HG02938 (cell line): ENCODE data around the gene ZSCAN18.

Source experiments
- ATAC-seq: cut with Tn5 transposase; IDR thresholded peaks from one replicate; pipeline ENCODE4 v1.9.1; 2021; ENCODE audit warnings: mild to moderate bottlenecking, moderate library complexity; ENCODE audit not compliant: unreplicated experiment

The ZSCAN18 gene

GRCh38 chr19:58045411-58046050 lies 52.5 kb downstream of the ZSCAN18 start:
- ATAC-seq, result no peak

DNA sequence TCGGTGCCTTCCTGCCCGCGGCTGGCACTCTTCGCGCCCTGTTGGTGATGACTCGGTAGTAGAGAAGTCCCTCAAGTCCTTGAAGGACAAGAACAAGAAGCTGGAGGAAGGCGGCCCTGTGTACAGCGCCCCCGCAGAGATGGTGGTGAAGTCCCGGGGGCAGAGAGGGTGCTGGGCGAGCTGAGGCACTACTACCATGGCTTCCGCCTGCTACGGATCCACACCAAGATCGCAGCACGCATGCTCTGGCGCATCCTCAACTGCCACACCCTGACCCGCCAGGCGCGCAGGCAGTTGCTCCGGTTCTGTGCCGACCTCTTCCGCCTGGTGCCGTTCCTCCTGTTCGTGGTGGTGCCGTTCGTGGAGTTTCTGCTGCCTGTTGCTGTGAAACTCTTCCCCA lies 53.1 kb downstream of the ZSCAN18 start:
- ATAC-seq, result no peak

- ATAC-seq, result no peak
Observed at GRCh38 chr19:58044391-58044790, 53.6 kb downstream of the ZSCAN18 start.

GRCh38 chr19:58042495-58043340 lies 55.3 kb downstream of the ZSCAN18 start:
- no peak for ATAC-seq

DNA sequence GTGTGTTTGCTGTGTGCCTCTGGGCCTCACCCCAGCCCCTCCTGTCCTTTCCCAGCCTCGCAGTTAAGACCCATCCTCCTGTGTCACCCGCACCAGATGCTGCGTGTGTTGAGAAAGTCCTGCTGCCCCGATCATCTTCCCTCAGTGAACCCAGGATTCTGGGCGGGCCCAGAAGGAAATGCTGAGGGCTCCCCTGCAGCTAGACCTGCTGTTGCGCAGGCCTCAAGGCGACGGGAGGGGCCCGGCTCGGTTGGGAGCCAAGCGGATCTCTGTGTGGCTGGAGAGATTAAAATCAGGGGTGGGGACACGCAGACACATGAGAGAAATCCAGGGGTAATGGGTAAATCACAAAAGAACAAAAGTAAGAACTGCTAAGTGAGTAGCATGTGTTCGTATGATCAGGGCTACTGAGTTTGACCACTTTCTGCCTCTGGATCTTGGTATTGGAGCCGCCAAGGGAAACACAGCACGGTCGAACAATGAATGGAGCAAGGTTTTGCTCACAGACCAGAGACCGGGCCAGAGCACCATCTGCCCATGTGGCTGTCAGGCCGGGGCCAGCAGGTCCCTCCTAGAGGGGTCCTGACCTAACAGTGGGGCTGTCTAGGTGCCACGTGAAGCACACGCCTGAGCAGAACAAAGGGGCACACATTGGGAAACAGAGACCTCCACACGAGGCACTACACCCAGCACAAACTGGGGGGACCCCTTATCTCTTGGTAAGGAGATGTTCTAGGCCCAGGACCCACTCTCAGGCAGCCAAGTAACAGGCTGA lies 57.1 kb downstream of the ZSCAN18 start:
- ATAC-seq, result no peak

DNA sequence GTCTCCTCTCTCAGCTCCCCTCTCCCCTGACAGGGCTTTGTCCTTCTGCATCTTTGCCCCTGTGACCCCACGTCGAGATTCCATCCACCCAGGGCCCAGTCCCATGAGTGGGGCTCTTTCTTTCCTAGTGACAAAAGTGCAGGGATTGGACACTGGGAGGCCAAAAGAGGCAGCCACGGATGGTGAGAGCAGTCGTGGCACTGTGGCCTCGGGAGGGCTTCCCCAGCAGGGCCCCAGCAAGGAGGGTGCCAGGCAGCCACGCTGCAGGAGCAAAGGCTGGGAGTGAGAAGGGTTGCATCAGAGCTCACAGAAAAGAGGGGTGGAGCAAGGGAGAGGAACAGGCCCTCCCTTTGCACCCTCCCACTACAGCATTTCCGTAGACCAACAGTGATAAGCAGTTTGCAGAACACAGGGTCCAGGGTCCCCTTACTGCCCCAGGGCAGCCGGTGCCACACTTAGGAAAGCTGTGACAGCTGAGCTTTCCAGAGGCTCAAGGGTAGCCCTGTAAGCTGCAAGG lies 59.3 kb downstream of the ZSCAN18 start:
- ATAC-seq, result no peak

DNA sequence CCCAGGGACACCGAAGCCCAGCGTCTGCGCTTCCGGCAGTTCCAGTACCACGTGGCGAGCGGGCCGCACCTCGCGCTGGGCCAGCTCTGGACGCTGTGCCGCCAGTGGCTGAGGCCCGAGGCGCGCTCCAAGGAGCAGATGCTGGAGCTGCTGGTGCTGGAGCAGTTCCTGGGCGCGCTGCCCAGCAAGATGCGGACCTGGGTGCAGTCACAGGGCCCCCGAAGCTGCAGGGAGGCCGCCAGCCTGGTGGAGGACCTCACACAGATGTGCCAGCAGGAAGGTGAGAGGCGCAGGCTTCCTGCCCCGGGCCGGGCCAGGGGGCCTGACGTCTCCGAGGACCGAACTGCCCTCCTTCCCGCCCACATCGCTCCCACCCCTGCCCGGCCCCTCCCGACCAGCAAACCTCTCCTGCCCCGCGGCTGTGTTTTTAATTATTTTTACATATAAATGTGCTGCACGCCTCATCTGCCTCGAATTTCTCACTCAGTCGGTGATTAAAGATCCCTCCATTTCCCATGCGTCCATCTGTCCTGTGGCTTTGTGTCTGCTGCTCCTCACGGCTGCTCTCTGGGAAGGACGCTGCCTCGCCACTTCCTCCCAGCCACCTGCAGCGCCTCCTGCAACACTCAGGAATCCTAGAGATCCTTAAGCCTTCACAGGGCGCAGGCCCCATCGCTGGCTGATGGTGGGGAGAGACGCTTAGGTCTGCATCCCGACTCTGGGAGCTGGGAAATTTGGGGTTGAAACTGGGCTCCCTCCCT lies 59.9 kb downstream of the ZSCAN18 start:
- no peak for ATAC-seq

- no peak for ATAC-seq
Observed at GRCh38 chr19:58035863-58036262, 62.2 kb downstream of the ZSCAN18 start.

DNA sequence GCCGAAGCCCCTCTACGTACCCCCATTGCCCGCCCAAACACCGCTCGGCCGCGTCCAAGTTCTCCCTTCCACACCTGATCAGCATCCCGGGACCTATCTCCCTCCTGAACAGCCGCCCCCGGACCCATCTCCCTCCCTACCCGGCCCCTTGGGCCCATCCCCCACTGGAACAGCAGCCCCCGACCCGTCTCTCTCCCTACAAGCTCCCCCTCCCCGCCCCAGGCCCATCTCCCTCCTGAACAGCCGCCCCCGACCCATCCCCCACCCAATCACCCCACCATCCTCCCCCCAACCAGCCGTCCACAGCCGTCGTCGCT lies 63.6 kb downstream of the ZSCAN18 start:
- ATAC-seq, result no peak
